ENCODE data around the gene GATD1. TPM values are rescaled to one million over a fixed set of nuclear protein-coding genes. Genes with fewer than 3 reads are reported as not detected.

Gene GATD1
- total RNA-seq, 1 donor from 2014 or later, result 26.2 TPM

DNA sequence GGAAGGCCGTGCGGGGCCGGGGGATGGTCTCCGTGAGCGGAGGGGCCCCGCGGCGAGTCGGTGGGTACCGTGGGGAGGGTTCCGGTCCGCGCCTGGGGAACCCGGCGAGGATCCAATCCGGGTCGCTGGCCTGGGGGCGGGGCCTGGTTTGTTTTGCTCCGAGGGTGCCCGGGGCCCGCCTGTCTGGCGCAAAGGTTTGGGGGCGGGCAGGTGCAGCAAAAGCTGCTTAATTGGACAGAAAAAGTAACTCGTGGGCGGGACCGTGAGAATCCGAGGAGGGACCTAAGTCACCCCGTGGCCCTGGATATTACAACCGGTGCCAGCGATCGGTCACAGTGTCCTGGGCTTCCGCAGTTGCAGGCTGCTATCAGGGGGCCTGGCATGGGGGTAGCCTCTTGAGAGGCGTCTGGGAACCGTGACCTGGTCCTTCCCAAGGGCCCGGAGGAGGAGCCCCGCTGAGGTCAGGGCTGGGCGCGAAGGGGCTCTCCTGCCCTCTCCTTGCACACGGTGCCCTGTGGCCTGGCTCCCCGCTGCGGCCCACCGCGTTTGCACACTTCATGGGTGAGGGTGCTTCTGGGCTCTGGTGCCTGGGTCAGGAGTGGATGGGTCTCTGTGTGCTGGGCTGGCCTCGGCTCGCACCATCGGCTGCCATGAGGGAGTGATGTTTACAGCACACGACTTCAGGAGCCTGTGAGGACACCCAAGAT, 42.8 kb upstream of the GATD1 start:
- Histone ChIP-seq H3K36me3 (peaks cover 34% of the 10 kb centered on the region), H3K27ac (replicated peaks) (peak overlapping the region; percentile 99), H3K4me3 (peak overlapping the region; percentile 91), H3K4me1 (peaks cover 55% of the 10 kb centered on the region), H3K27me3 (ENCODE audit: low read depth) (no peaks in the 10 kb centered on the region), H3K9me3 (replicated peaks) (no peaks in the 10 kb centered on the region)
- intact Hi-C loops (cut with micrococcal nuclease), result no loop called here
- DNase-seq, result peak; percentile 90
- TF ChIP-seq, protein P1, sequence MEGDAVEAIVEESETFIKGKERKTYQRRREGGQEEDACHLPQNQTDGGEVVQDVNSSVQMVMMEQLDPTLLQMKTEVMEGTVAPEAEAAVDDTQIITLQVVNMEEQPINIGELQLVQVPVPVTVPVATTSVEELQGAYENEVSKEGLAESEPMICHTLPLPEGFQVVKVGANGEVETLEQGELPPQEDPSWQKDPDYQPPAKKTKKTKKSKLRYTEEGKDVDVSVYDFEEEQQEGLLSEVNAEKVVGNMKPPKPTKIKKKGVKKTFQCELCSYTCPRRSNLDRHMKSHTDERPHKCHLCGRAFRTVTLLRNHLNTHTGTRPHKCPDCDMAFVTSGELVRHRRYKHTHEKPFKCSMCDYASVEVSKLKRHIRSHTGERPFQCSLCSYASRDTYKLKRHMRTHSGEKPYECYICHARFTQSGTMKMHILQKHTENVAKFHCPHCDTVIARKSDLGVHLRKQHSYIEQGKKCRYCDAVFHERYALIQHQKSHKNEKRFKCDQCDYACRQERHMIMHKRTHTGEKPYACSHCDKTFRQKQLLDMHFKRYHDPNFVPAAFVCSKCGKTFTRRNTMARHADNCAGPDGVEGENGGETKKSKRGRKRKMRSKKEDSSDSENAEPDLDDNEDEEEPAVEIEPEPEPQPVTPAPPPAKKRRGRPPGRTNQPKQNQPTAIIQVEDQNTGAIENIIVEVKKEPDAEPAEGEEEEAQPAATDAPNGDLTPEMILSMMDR (IDR thresholded peaks at IDR 0.05; ENCODE audit: borderline replicate concordance), result no peak

DNA sequence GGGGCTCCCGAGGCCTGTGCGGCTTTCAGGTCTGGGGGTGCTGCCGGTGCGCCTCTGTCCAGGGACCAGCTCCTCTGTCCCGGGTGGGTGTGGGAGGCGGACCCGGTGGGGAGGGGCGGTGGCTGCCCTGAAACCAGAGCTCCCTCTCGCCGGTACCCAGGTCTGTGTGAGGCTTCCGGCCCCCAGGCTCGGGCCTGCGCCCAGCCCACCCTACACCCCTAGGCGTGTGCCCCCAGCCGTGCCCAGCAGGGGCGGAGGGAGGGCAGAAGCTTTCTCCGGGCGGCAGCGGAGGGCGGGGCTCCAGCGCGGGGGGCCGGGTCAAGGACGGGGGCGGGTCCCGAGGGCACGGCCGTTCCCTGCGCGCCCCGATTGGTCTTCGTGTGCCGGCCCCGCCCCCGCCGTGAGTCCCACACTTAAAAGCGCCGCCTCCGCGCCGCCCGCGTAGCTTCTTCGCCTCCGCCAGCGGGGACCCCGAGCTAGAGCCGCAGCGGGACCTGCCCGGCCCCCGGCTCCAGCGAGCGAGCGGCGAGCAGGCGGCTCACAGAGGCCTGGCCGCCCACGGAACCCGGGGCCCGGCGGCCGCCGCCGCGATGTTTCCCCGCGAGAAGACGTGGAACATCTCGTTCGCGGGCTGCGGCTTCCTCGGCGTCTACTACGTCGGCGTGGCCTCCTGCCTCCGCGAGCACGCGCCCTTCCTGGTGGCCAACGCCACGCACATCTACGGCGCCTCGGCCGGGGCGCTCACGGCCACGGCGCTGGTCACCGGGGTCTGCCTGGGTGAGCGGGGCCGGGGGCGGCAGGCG, 42.0 kb upstream of the GATD1 start:
- Histone ChIP-seq H3K27ac (replicated peaks) (peak overlapping the region; percentile 99), H3K9me3 (replicated peaks) (no peaks in the 10 kb centered on the region), H3K27me3 (ENCODE audit: low read depth) (no peaks in the 10 kb centered on the region), H3K4me3 (peak overlapping the region; percentile 91), H3K4me1 (peaks cover 53% of the 10 kb centered on the region), H3K36me3 (peaks cover 29% of the 10 kb centered on the region)
- peak; percentile 95 for DNase-seq
- TF ChIP-seq, protein P1 (IDR thresholded peaks at IDR 0.05; ENCODE audit: borderline replicate concordance), result peak; percentile 41
- intact Hi-C loops (cut with micrococcal nuclease), result no loop called here

DNA sequence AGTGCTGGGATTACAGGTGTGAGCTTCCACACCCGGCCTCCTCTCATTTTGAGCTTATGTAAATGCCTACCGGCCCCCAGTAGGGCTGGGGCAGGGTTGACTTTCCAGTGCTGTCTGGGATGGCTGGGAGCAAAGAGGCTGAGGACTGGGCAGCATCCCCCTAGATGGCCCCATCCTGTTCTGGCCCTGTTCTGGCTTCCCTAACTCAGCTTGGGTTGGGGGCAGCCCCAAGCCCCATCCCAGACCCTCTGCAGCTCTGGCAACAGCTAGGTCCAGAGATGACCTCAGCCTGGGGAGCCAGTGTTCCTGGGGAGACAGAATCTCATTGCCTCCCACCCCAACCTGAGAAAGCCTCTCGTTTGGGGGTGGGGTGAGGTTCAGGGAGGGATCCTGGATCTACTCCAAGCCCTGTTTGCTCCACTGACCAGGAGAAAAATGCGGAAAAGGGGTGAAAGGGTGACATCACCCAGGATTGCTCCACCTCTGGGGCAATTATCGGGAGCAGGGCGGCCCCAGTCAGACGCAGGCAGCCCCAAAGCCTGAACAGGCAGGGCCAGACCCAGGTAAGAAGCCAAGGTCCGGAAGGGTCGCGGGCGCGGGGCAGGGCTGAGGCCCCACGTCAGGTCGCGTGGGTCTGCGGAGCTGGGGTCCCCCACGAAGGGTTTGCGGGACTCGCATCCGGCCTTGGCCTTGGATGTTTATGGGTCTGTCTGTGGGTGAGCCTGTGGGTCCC, 41.3 kb upstream of the GATD1 start, which contains the start of gene PNPLA2:
TSS of gene PNPLA2 (plus strand) at position 519 of the 733 bp plus-strand sequence. CDS start 805 bp downstream, outside the sequence.
- intact Hi-C loops (cut with micrococcal nuclease), result no loop called here
- Histone ChIP-seq H3K4me1 (peaks cover 50% of the 10 kb centered on the region), H3K27me3 (ENCODE audit: low read depth) (no peaks in the 10 kb centered on the region), H3K36me3 (peaks cover 23% of the 10 kb centered on the region), H3K9me3 (replicated peaks) (no peaks in the 10 kb centered on the region), H3K27ac (replicated peaks) (peak within 1 kb of the TSS; percentile 99), H3K4me3 (peak within 1 kb of the TSS; percentile 91)
- TF ChIP-seq, protein P1 (IDR thresholded peaks at IDR 0.05; ENCODE audit: borderline replicate concordance), result no peak
- no peak for DNase-seq

DNA sequence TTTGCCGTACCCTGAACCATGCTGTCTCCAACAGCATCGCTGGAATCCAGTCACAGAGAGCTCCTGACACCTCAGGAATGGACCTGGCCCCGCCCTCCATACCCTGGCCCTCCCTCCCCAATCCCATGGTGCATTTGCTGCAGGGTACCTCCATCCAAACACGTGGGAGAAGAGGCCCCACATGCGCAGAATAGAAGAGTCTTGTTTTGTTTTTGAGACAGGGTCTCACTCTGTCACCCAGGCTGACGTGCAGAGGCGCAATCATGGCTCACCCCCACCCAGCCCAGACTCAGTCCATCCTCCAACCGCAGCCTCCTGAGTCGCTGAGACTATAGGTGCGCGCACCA, 39.1 kb upstream of the GATD1 start:
- TF ChIP-seq, protein P1 (IDR thresholded peaks at IDR 0.05; ENCODE audit: borderline replicate concordance), result no peak
- Histone ChIP-seq H3K27ac (replicated peaks) (no peak overlapping the region), H3K27me3 (ENCODE audit: low read depth) (no peaks in the 10 kb centered on the region), H3K9me3 (replicated peaks) (no peaks in the 10 kb centered on the region), H3K4me1 (peaks cover 36% of the 10 kb centered on the region), H3K4me3 (no peak overlapping the region), H3K36me3 (peaks cover 25% of the 10 kb centered on the region)
- intact Hi-C loops (cut with micrococcal nuclease), result no loop called here
- DNase-seq, result no peak

DNA sequence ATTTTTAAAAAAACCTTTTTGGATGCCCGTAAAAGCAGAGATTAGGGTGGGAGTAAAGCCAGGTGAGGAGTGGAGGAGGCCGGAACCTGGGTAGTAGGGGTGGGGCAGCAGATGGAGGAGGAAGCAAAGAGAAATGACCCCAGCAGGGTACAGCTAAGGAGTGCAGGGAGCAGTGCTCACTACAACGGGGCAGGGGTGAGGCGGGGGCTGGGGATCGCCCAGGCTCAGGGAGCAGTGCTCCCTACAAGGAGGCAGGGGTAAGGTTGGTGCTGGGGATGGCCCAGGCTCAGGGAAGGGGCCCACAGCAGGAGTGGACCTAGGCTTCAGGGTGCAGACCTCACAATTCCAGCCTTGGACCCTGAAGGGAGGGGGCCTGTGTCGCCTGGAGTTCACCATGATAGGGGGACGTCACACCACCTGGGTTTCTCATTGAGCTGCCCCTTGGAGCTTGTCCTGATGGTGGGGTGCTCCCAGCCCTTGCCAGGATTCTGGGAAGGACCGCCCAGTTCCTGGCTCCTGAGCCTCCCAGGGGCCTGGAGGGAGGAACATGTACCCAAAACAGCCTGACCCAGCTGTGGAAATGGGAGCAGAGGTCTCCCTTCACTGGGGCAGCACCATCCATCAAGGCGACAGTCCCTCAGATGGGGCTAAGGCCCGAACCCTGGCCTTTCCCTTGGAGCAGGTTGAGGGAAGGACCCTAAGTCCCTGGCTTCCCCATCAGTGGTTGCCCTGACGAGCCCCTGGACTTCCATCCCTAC, 38.6 kb upstream of the GATD1 start:
- TF ChIP-seq, protein P1 (IDR thresholded peaks at IDR 0.05; ENCODE audit: borderline replicate concordance), result no peak
- H3K36me3 ChIP-seq, result peaks cover 27% of the 10 kb centered on the region
- peaks cover 36% of the 10 kb centered on the region for H3K4me1 ChIP-seq
- H3K27ac ChIP-seq (replicated peaks), result no peak overlapping the region
- no peak for DNase-seq
- no peaks in the 10 kb centered on the region for H3K27me3 ChIP-seq (ENCODE audit: low read depth)
- H3K9me3 ChIP-seq (replicated peaks), result no peaks in the 10 kb centered on the region
- H3K4me3 ChIP-seq, result no peak overlapping the region
- intact Hi-C loops (cut with micrococcal nuclease), result no loop called here

All from left ventricle myocardium inferior (tissue), 1 donor.